Right atrium auricular region (tissue), 2 donors: ENCODE results near the gene KCNH8. TPM values are rescaled to one million over a fixed set of nuclear protein-coding genes. Genes with fewer than 3 reads are reported as not detected.

Source experiments
- DNase-seq: peaks from one replicate; pipeline ENCODE4 v3.0.0-alpha.2; 2019; ENCODE audit warnings: low spot score
- H3K27ac ChIP-seq, 2 donors: fragments of 200-600 bp; sonication (generic); 1 replicate in 1 of 2; 2 replicates in 1 of 2; pipeline ENCODE4 v1.5.1; 2016 to 2019
- H3K27me3 ChIP-seq, 2 donors: fragments of 200-600 bp; sonication (generic); one replicate each; pipeline versions ENCODE4 v1.5.1 to v1.6.0; 2017 to 2019
- H3K36me3 ChIP-seq: fragments of 200-600 bp; sonication (generic); one replicate; pipeline ENCODE4 v1.5.1; 2016
- H3K4me1 ChIP-seq, 2 donors: fragments of 200-600 bp; sonication (generic); one replicate each; pipeline versions ENCODE4 v1.5.1 to v1.6.0; 2017 to 2019
- H3K4me3 ChIP-seq, 2 donors: fragments of 200-600 bp; sonication (generic); 1 replicate in 1 of 2; 2 replicates in 1 of 2; pipeline ENCODE4 v1.5.1; 2017 to 2019; ENCODE audit warnings: mild to moderate bottlenecking in 1 of 2, moderate library complexity in 1 of 2
- H3K9me3 ChIP-seq, 2 donors: fragments of 200-600 bp; sonication (generic); one replicate each; pipeline ENCODE4 v1.5.1; 2019
- CTCF ChIP-seq, 2 donors: fragments of 200-600 bp; sonication (generic); IDR thresholded peaks; one replicate each; pipeline ENCODE4 v1.5.1; 2019; ENCODE audit warnings: antibody characterized with exemption in 2 of 2
- total RNA-seq, 2 donors: library from RNA; depleted of rRNA; stranded (reverse); fragments of >200 nt; gene quantifications; one replicate each; pipeline ENCODE4 v1.1.0, GENCODE V29; 2016

KCNH8 gene
- total RNA-seq, 2 donors from 2014 or later = 0.08 TPM; not detected in 1

- DNase-seq = no peak
- H3K4me1 ChIP-seq = no peaks in the 10 kb centered on the region
- H3K36me3 ChIP-seq = no peaks in the 10 kb centered on the region
- no peak for TF ChIP-seq CTCF (IDR thresholded peaks at IDR 0.05)
- H3K9me3 ChIP-seq = no peaks in the 10 kb centered on the region
- no peaks in the 10 kb centered on the region for H3K27me3 ChIP-seq
- H3K4me3 ChIP-seq = no peak overlapping the region
- H3K27ac ChIP-seq = no peak overlapping the region
These were observed 40.6 kb upstream of the KCNH8 start for GRCh38 chr3:19107719-19108118.

GRCh38 chr3:19110335-19110895 is 37.9 kb upstream of the KCNH8 start:
- no peak for TF ChIP-seq CTCF (IDR thresholded peaks at IDR 0.05)
- Histone ChIP-seq H3K27me3 (no peaks in the 10 kb centered on the region), H3K36me3 (no peaks in the 10 kb centered on the region), H3K4me3 (no peak overlapping the region), H3K4me1 (no peaks in the 10 kb centered on the region), H3K9me3 (no peaks in the 10 kb centered on the region), H3K27ac (no peak overlapping the region)
- DNase-seq = no peak

DNA sequence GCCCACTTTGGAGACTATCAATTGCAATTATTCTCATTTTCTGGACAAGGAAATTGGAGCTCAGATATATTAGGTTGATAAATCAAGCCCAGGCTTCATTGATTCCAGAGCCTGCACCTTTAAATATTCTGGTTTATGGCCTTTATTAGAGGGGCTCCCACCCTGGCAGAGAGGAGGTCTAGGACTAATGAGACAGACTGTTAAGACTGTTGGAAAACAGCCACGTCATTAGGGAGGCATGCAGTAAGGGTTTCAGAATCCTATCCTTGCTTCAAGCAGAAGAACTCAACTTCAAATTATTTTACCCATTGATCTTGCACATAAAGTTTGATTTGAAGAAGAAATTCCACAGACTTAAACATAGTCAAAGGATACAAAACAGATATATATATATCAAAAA is 33.8 kb upstream of the KCNH8 start:
- no peak for TF ChIP-seq CTCF (IDR thresholded peaks at IDR 0.05)
- no peaks in the 10 kb centered on the region for H3K4me1 ChIP-seq
- no peak for DNase-seq
- peaks cover 0 to 4% of the 10 kb centered on the region in 2 donors for H3K9me3 ChIP-seq
- H3K27me3 ChIP-seq = no peaks in the 10 kb centered on the region
- H3K36me3 ChIP-seq = no peaks in the 10 kb centered on the region
- H3K27ac ChIP-seq = no peak overlapping the region
- no peak overlapping the region for H3K4me3 ChIP-seq

- Histone ChIP-seq H3K4me1 (no peaks in the 10 kb centered on the region), H3K9me3 (peaks cover 0 to 4% of the 10 kb centered on the region in 2 donors), H3K27ac (no peak overlapping the region), H3K27me3 (no peaks in the 10 kb centered on the region), H3K36me3 (no peaks in the 10 kb centered on the region), H3K4me3 (no peak overlapping the region)
- DNase-seq = no peak
- TF ChIP-seq CTCF (IDR thresholded peaks at IDR 0.05) = no peak
These were observed 32.1 kb upstream of the KCNH8 start for GRCh38 chr3:19116239-19116638.

- Histone ChIP-seq H3K27ac (no peak overlapping the region), H3K4me3 (no peak overlapping the region), H3K4me1 (no peaks in the 10 kb centered on the region), H3K27me3 (no peaks in the 10 kb centered on the region), H3K9me3 (no peaks in the 10 kb centered on the region), H3K36me3 (no peaks in the 10 kb centered on the region)
- TF ChIP-seq CTCF (IDR thresholded peaks at IDR 0.05) = no peak
- DNase-seq = no peak
These were observed 23.6 kb upstream of the KCNH8 start for GRCh38 chr3:19124752-19125151.

DNA sequence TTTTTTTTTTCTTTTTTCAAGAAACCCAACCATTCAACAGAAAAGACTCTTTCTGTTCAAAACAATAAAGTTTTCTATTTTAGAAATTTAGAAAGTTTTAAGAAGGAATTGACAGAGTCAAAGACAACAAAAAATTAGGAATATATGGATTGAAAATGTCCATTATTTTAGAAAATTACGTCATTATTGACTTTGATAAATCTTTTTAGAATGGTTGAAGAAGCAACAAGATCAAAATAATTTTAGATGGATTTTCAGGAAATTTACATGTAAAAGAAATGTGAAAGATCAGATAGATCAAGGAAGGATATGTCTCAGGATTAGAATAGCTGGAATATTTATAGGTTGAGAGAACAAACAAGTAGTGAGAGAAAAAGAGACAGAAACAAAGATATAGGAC is 8.4 kb upstream of the KCNH8 start:
- no peak for TF ChIP-seq CTCF (IDR thresholded peaks at IDR 0.05)
- Histone ChIP-seq H3K36me3 (no peaks in the 10 kb centered on the region), H3K9me3 (no peaks in the 10 kb centered on the region), H3K27me3 (no peaks in the 10 kb centered on the region), H3K4me1 (no peaks in the 10 kb centered on the region), H3K4me3 (no peak overlapping the region), H3K27ac (no peak overlapping the region)
- no peak for DNase-seq
